Peyer's patch (tissue), 4 donors: ENCODE measurements around the gene PPP2R3C.

ENCODE experiments used
- POLR2A ChIP-seq, 2 donors: fragments of 450-650 bp; IDR thresholded peaks; one replicate each; pipeline ENCODE4 v1.5.1; 2017; ENCODE audit warnings: antibody characterized with exemption in 2 of 2, mild to moderate bottlenecking in 2 of 2, moderate library complexity in 2 of 2
- TF ChIP-seq, protein P1 (sequence below), 6 experiments: fragments of 450-650 bp in 4 of 6; fragments of 200-600 bp in 2 of 6; sonication (generic) in 1 of 6; IDR thresholded peaks; one replicate each; pipeline ENCODE4 v1.5.1; 2017 to 2019; ENCODE audit warnings: antibody characterized with exemption in 6 of 6, mild to moderate bottlenecking in 3 of 6, moderate library complexity in 1 of 6

DNA sequence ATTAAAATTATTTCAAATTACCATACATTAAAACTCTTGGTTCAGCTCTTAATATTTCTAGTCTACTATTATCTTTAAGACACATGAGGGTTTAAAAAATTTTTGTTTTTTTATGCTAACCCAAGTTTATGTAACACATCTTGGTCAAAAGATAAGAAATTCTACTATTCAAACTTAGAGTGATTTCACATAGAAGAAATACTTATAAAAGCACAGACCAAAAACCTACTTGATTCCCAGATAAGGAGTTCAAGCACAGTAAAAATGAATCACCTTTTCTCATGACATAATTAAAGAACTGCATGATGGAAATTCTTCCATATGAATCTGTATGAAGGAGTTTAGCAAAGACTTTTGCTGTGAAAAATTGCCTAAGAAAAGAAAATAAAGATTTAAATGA is 13.9 kb downstream of the PPP2R3C start:
- TF ChIP-seq, protein P1, sequence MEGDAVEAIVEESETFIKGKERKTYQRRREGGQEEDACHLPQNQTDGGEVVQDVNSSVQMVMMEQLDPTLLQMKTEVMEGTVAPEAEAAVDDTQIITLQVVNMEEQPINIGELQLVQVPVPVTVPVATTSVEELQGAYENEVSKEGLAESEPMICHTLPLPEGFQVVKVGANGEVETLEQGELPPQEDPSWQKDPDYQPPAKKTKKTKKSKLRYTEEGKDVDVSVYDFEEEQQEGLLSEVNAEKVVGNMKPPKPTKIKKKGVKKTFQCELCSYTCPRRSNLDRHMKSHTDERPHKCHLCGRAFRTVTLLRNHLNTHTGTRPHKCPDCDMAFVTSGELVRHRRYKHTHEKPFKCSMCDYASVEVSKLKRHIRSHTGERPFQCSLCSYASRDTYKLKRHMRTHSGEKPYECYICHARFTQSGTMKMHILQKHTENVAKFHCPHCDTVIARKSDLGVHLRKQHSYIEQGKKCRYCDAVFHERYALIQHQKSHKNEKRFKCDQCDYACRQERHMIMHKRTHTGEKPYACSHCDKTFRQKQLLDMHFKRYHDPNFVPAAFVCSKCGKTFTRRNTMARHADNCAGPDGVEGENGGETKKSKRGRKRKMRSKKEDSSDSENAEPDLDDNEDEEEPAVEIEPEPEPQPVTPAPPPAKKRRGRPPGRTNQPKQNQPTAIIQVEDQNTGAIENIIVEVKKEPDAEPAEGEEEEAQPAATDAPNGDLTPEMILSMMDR (IDR thresholded peaks at IDR 0.05) = no peak
- TF ChIP-seq POLR2A (IDR thresholded peaks at IDR 0.05) = no peak
